PC-3 (cell line): ENCODE data around the gene NR2C1. TPM values are rescaled to one million over a fixed set of nuclear protein-coding genes. Genes with fewer than 3 reads are reported as not detected.
"Not testable (repeated sequence)": the region's sequence is repeated elsewhere in the genome, so short reads cannot be mapped to it uniquely, and the experiment has no call there.

Experiments used
- ATAC-seq: fragments of 200-7000 bp; cut with Tn5 transposase; 2 replicates; pipeline ENCODE4 v1.9.1; 2020; ENCODE audit warnings: mild to moderate bottlenecking, moderate library complexity
- BruUV-seq: library from RNA; stranded (reverse); fragments of 400-500 nt; replicated peaks from 2 replicates; lab custom pipeline; 2021; lab: Mats Ljungman, UMichigan
- CTCF ChIA-PET: fragments of 300-600 bp; sonication (Branson Sonifier 250); formaldehyde crosslinking; loops from one replicate; lab custom pipeline; 2022; ENCODE audit warnings: antibody characterized with exemption; lab: Charles Lee
- POLR2A ChIA-PET: fragments of 300-600 bp; sonication (Branson Sonifier 250); formaldehyde crosslinking; loops from one replicate; lab custom pipeline; 2022; ENCODE audit warnings: antibody characterized with exemption; ENCODE audit not compliant: unreplicated experiment; lab: Charles Lee
- DNase-seq: peaks from one replicate; pipeline ENCODE4 v3.0.0-alpha.2; 2015
- H2AFZ ChIP-seq: fragments of 300-600 bp; sonication (generic); 2 replicates; pipeline ENCODE4 v1.6.0; 2016; ENCODE audit warnings: antibody characterized with exemption, low read length
- H3F3A ChIP-seq: fragments of 300-600 bp; sonication (generic); one replicate; pipeline ENCODE4 v1.6.0; 2017; ENCODE audit warnings: antibody characterized with exemption, low read length, control low read depth, mild to moderate bottlenecking; ENCODE audit not compliant: unreplicated experiment
- H3K27ac ChIP-seq: fragments of 300-600 bp; sonication (generic); 2 replicates; pipeline ENCODE4 v1.5.1; 2016; ENCODE audit warnings: mild to moderate bottlenecking, low read length
- H3K27me3 ChIP-seq: fragments of 300-600 bp; sonication (generic); 2 replicates; pipeline ENCODE4 v1.6.1; 2016; ENCODE audit warnings: low read length, mixed read lengths
- H3K36me3 ChIP-seq: fragments of 300-600 bp; sonication (generic); 2 replicates; pipeline ENCODE4 v1.6.1; 2016; ENCODE audit warnings: low read depth, mixed run types, low read length, mixed read lengths
- H3K4me1 ChIP-seq: fragments of 300-600 bp; sonication (generic); 2 replicates; pipeline ENCODE4 v1.5.1; 2016; ENCODE audit warnings: low read length; ENCODE audit not compliant: insufficient read depth
- H3K4me2 ChIP-seq: fragments of 300-600 bp; sonication (generic); 2 replicates; pipeline ENCODE4 v1.6.0; 2016; ENCODE audit warnings: low read length
- H3K4me3 ChIP-seq: fragments of 300-600 bp; sonication (generic); 2 replicates; pipeline ENCODE4 v1.5.1; 2016; ENCODE audit warnings: mild to moderate bottlenecking, low read length, mixed read lengths
- H3K79me2 ChIP-seq: fragments of 300-600 bp; sonication (generic); 2 replicates; pipeline ENCODE4 v1.6.1; 2017; ENCODE audit warnings: low read length, mixed read lengths
- H3K9ac ChIP-seq: fragments of 300-600 bp; sonication (generic); 2 replicates; pipeline ENCODE4 v1.6.0; 2016; ENCODE audit warnings: mild to moderate bottlenecking, low read length
- H3K9me2 ChIP-seq: fragments of 300-600 bp; sonication (generic); replicated peaks from 2 replicates; pipeline ENCODE4 v1.6.1; 2016; ENCODE audit warnings: mixed run types, low read length, mixed read lengths
- H3K9me3 ChIP-seq: fragments of 300-600 bp; sonication (generic); 2 replicates; pipeline ENCODE4 v1.6.1; 2016; ENCODE audit warnings: low read length, mixed read lengths
- H4K20me1 ChIP-seq: fragments of 300-600 bp; sonication (generic); 2 replicates; pipeline ENCODE4 v1.6.1; 2016; ENCODE audit warnings: low read length, mixed read lengths
- CTCF ChIP-seq: fragments of 300-600 bp; sonication (generic); conservative IDR thresholded peaks from 2 replicates; pipeline ENCODE4 v1.5.1; 2017; ENCODE audit warnings: antibody characterized with exemption, low read depth, mild to moderate bottlenecking, low read length
- EZH2 ChIP-seq: fragments of 300-600 bp; sonication (generic); IDR thresholded peaks from one replicate; pipeline ENCODE4 v1.6.1; 2017; ENCODE audit warnings: antibody characterized with exemption, mild to moderate bottlenecking, low read length; ENCODE audit not compliant: unreplicated experiment
- EZH2phosphoT487 ChIP-seq: fragments of 300-600 bp; sonication (generic); IDR thresholded peaks from 2 replicates; pipeline ENCODE4 v1.6.1; 2018; ENCODE audit warnings: mild to moderate bottlenecking, antibody characterized with exemption, low read length, borderline replicate concordance
- intact Hi-C: fragments of 100-400 bp; cut with micrococcal nuclease; formaldehyde crosslinking; loops from 2 replicates; pipeline ENCODE4 v1.9.0; 2023
- total RNA-seq: library from RNA; depleted of rRNA; stranded (reverse); fragments of >200 nt; gene quantifications from 2 replicates; pipeline ENCODE4 v1.2.3, GENCODE V29; 2014

The NR2C1 gene
- total RNA-seq, 1 experiment from 2014 or later, result 43.7 TPM

GRCh38 chr12:94987076-94987669 lies 86.2 kb downstream of the NR2C1 start:
- no TSS peak for BruUV-seq

GRCh38 chr12:94985099-94985498 lies 88.3 kb downstream of the NR2C1 start:
- H3K27ac ChIP-seq, H3K27me3 ChIP-seq, CTCF ChIA-PET, H3F3A ChIP-seq, H3K9me2 ChIP-seq, DNase-seq, H3K36me3 ChIP-seq, H3K4me1 ChIP-seq, H3K4me2 ChIP-seq, H3K9ac ChIP-seq, BruUV-seq, H3K9me3 ChIP-seq, ATAC-seq, H4K20me1 ChIP-seq, H2AFZ ChIP-seq, POLR2A ChIA-PET, H3K4me3 ChIP-seq: not testable (repeated sequence)
- intact Hi-C loops, result loop anchor here (10.0 kb wide), 1 partner anchor 220 kb away; no protein-coding TSS in a partner anchor
- peaks cover 13% of the 10 kb centered on the region for H3K79me2 ChIP-seq

More at GRCh38 chr12:94987076-94987669, 86.2 kb downstream of the NR2C1 start:
- peaks cover 7% of the 10 kb centered on the region; the same call in 1 of the 2 replicates for H3K36me3 ChIP-seq
- no peaks in the 10 kb centered on the region for H3K9me3 ChIP-seq
- no peak overlapping the region for H3K4me3 ChIP-seq
- ATAC-seq, result no peak
- DNase-seq, result no peak
- H3K9me2 ChIP-seq, result no peaks in the 10 kb centered on the region
- H2AFZ ChIP-seq, result no peak overlapping the region
- H3K9ac ChIP-seq, result no peak overlapping the region
- intact Hi-C loops, result loop anchor here (10.0 kb wide), 1 partner anchor 222 kb away; no protein-coding TSS in a partner anchor
- H3K27ac ChIP-seq, result no peak overlapping the region
- peaks cover 13% of the 10 kb centered on the region for H3K79me2 ChIP-seq
- ChIA-PET POLR2A (no interaction called here), CTCF (no interaction called here)
- no peaks in the 10 kb centered on the region for H3K27me3 ChIP-seq
- TF ChIP-seq EZH2, result no peak
- TF ChIP-seq EZH2phosphoT487, result no peak
- no peak for TF ChIP-seq CTCF
- no peak overlapping the region for H3K4me2 ChIP-seq
- no peaks in the 10 kb centered on the region for H3K4me1 ChIP-seq
- no peaks in the 10 kb centered on the region for H3F3A ChIP-seq
- no peaks in the 10 kb centered on the region for H4K20me1 ChIP-seq

GRCh38 chr12:94983321-94983720 lies 90.1 kb downstream of the NR2C1 start:
- no peaks in the 10 kb centered on the region for H3K27me3 ChIP-seq
- no peak for TF ChIP-seq CTCF
- no peak for TF ChIP-seq EZH2phosphoT487
- TF ChIP-seq EZH2, result no peak
- intact Hi-C loops, result loop anchor here (10.0 kb wide), 1 partner anchor 219 kb away; no protein-coding TSS in a partner anchor
- no peak overlapping the region for H2AFZ ChIP-seq
- H3K9ac ChIP-seq, result no peak overlapping the region
- H3K27ac ChIP-seq, result no peak overlapping the region
- H3K4me1 ChIP-seq, result no peaks in the 10 kb centered on the region
- H3F3A ChIP-seq, result no peaks in the 10 kb centered on the region
- BruUV-seq, result no TSS peak
- no peaks in the 10 kb centered on the region for H3K9me2 ChIP-seq
- ChIA-PET POLR2A (no interaction called here), CTCF (no interaction called here)
- no peak for DNase-seq
- peaks cover 3% of the 10 kb centered on the region; the same call in 1 of the 2 replicates for H3K36me3 ChIP-seq
- peaks cover 13% of the 10 kb centered on the region for H3K79me2 ChIP-seq
- H3K4me2 ChIP-seq, result no peak overlapping the region
- H3K4me3 ChIP-seq, result no peak overlapping the region
- ATAC-seq, result no peak
- no peaks in the 10 kb centered on the region for H4K20me1 ChIP-seq
- H3K9me3 ChIP-seq, result no peaks in the 10 kb centered on the region
